ENCODE measurements around the gene ZNF33A.

The ZNF33A gene

DNA sequence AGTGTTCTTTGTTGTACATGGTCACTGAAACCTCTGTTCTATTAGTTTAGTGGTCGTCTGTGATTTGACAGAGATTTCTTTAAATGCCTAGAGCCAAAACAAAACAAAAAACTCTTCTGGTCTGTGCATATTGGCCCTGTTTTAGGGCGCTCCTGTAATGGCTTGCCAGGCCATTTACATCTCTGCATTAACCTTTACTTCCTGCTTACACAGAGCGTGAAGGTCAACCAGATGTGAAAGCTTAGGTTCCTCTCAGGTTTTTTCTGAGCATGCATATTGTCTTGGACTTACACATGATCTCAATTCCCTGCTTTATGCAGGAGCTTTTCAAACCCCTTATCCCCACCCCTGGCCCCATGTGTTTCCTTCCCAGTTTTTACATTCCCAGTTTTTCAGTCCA lies 93.3 kb downstream of the ZNF33A start:
- Histone ChIP-seq H3K36me3 (peaks cover 81 to 95% (median 89%) of the 10 kb centered on the region in 11 experiments), H3K9me3 (replicated peaks in 1 of 11) (peaks cover 93 to 100% (median 100%) of the 10 kb centered on the region in 11 experiments), H3K9ac (no peak overlapping the region), H3K4me2 (no peak overlapping the region), H3K4me1 (no peaks in the 10 kb centered on the region), H3K27me3 (no peaks in the 10 kb centered on the region), H3K4me3 (no peak overlapping the region), H3K27ac (no peak overlapping the region), H4K20me1 (no peaks in the 10 kb centered on the region)
- TF ChIP-seq Cebpa-rat (IDR thresholded peaks at IDR 0.05): no peak

DNA sequence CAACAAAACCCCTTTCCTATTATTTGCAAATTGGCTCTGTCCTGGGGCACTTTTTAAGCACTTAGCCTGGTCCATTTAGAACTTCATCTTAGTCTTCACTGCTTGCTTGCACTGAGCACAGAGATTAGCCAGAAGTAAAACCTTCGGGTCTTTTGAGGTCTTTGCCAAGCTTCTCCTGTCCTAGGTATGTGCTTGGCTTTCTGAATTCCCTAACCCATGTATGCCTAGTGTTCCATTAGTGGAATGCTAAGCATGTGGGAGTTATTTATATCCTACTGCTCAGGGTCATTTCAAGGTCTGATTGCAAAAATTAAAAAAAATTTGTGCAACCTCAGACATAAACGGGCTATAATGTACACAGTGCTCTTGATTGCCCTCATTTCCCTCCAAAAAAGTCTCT lies 101.7 kb downstream of the ZNF33A start:
- Histone ChIP-seq H3K9ac (no peak overlapping the region), H3K9me3 (replicated peaks in 1 of 11) (peaks cover 91 to 94% (median 93%) of the 10 kb centered on the region in 11 experiments), H3K4me3 (no peak overlapping the region), H3K4me2 (no peak overlapping the region), H3K4me1 (no peaks in the 10 kb centered on the region), H4K20me1 (no peaks in the 10 kb centered on the region), H3K27me3 (no peaks in the 10 kb centered on the region), H3K27ac (no peak overlapping the region), H3K36me3 (peaks cover 44 to 68% (median 60%) of the 10 kb centered on the region in 11 experiments)
- TF ChIP-seq Cebpa-rat (IDR thresholded peaks at IDR 0.05): no peak
